Memory B cell (primary cell): Measurements from ENCODE around the gene CDK7.

ENCODE experiments used
- ATAC-seq: fragments of 150-1000 bp; cut with Tn5 transposase; 2 replicates; pipeline ENCODE4 v1.10.0; 2021; ENCODE audit warnings: low read depth, mild to moderate bottlenecking, moderate library complexity
- DNase-seq, 2 donors: peaks; one replicate each; pipeline ENCODE4 v3.0.0; 2022; ENCODE audit warnings: low spot score in 2 of 2
- H3K27ac Mint-ChIP-seq: one replicate; pipeline ENCODE4 v1.8.0; 2022; ENCODE audit warnings: mild to moderate bottlenecking, moderate library complexity, mixed read lengths
- H3K27me3 Mint-ChIP-seq: one replicate; pipeline ENCODE4 v1.8.0; 2022; ENCODE audit warnings: mixed read lengths
- H3K36me3 Mint-ChIP-seq: one replicate; pipeline ENCODE4 v1.8.0; 2022; ENCODE audit warnings: mild to moderate bottlenecking, mixed read lengths
- H3K4me1 Mint-ChIP-seq: one replicate; pipeline ENCODE4 v1.8.0; 2022; ENCODE audit warnings: mixed read lengths
- H3K4me3 Mint-ChIP-seq: one replicate; pipeline ENCODE4 v1.8.0; 2022; ENCODE audit warnings: mild to moderate bottlenecking, moderate library complexity, mixed read lengths
- H3K9me3 Mint-ChIP-seq: one replicate; pipeline ENCODE4 v1.8.0; 2022; ENCODE audit warnings: mixed read lengths

CDK7 gene

GRCh38 chr5:69288069-69288468, 53.4 kb downstream of the CDK7 start:
- no peaks in the 10 kb centered on the region for H3K4me1 Mint-ChIP-seq
- no peak overlapping the region for H3K27ac Mint-ChIP-seq
- no peak overlapping the region for H3K4me3 Mint-ChIP-seq
- H3K27me3 Mint-ChIP-seq, result no peaks in the 10 kb centered on the region
- no peak for DNase-seq
- ATAC-seq, result no peak
- H3K36me3 Mint-ChIP-seq, result peaks cover 9% of the 10 kb centered on the region
- no peaks in the 10 kb centered on the region for H3K9me3 Mint-ChIP-seq

GRCh38 chr5:69288688-69289087, 54.0 kb downstream of the CDK7 start:
- ATAC-seq (no peak), DNase-seq (no peak)
- H3K4me3 Mint-ChIP-seq, result no peak overlapping the region
- H3K4me1 Mint-ChIP-seq, result no peaks in the 10 kb centered on the region
- no peaks in the 10 kb centered on the region for H3K27me3 Mint-ChIP-seq
- peaks cover 9% of the 10 kb centered on the region for H3K36me3 Mint-ChIP-seq
- H3K27ac Mint-ChIP-seq, result no peak overlapping the region
- no peaks in the 10 kb centered on the region for H3K9me3 Mint-ChIP-seq

DNA sequence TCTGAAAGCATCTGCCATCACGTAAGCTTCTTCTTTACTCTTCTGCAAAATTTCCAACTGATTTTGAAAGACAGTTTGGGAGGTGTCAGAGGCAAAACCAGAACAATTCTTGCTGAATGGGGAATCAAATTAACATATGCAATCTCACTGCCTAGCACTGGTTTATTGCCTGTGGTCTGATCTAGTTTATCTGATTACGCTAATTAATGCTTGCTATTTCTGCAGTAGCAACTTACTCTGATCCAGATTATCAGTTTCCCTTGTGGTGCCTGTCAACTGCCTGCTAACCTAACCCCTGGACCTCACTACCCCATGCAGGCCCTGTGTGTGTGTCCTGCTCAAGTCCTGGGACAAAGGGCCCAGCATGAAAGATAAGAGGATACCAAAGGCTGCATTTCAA, 57.6 kb downstream of the CDK7 start:
- H3K27me3 Mint-ChIP-seq, result no peaks in the 10 kb centered on the region

DNA sequence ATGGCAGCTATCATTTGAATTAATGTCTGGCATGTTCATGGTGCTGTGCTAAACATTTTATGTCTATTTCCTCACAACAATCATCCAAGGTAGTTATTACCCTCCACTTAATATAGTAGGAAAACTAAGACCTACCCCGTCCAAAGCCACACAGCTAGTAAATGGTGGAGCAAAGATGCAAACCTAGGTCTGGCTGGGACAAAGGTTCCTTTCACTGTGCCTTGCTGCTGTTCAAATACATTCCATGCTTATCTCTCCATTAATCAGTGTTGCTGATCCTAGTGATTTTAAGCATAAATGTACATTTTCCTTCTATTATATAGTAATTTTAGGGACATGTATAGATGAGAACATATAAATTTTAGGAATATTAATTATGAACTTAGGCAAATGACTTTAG, 59.2 kb downstream of the CDK7 start:
- H3K9me3 Mint-ChIP-seq, result no peaks in the 10 kb centered on the region
- no peak overlapping the region for H3K4me3 Mint-ChIP-seq
- no peaks in the 10 kb centered on the region for H3K27me3 Mint-ChIP-seq
- ATAC-seq, result no peak
- H3K4me1 Mint-ChIP-seq, result no peaks in the 10 kb centered on the region
- no peak overlapping the region for H3K27ac Mint-ChIP-seq
- peaks cover 16% of the 10 kb centered on the region for H3K36me3 Mint-ChIP-seq
- DNase-seq, result no peak

More for the DNA sequence above, 57.6 kb downstream of the CDK7 start:
- ATAC-seq (no peak), DNase-seq (no peak)
- H3K4me1 Mint-ChIP-seq, result no peaks in the 10 kb centered on the region
- H3K36me3 Mint-ChIP-seq, result peaks cover 11% of the 10 kb centered on the region
- H3K27ac Mint-ChIP-seq, result no peak overlapping the region
- no peaks in the 10 kb centered on the region for H3K9me3 Mint-ChIP-seq
- H3K4me3 Mint-ChIP-seq, result no peak overlapping the region

DNA sequence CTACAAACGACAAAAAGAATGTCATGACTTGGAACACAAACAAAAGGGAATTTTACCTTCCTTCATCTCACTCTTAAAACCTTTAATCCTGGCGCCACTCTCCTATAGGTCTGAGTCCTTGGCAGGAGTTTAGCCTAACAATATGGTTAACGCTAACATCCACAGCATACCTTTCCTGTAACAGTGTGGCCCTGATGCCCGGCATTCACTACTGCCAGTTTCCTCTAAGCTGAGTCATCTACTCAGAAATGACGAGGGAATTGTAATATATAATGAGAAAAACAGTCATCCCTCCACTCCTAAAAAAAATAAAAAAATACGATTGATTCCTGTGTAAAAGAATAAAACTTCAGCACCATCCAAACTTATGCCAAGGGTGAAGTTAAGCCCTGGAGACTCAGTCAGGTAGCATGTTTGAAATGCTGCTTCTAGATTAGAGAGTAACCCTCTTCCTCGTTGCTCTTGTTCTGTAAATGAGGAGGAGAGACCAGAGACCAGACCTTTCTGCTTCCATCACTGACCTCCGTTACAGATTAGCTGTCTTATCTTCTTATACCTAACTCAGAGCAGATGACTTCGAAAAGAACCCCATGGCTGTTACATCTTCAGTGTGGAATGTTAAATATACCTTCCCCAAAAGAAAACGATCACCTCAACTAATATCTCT, 60.5 kb downstream of the CDK7 start:
- Mint-ChIP-seq H3K27me3 (no peaks in the 10 kb centered on the region), H3K4me3 (no peak overlapping the region), H3K36me3 (peaks cover 22% of the 10 kb centered on the region), H3K4me1 (no peaks in the 10 kb centered on the region), H3K27ac (no peak overlapping the region), H3K9me3 (no peaks in the 10 kb centered on the region)
- ATAC-seq (no peak), DNase-seq (no peak)

DNA sequence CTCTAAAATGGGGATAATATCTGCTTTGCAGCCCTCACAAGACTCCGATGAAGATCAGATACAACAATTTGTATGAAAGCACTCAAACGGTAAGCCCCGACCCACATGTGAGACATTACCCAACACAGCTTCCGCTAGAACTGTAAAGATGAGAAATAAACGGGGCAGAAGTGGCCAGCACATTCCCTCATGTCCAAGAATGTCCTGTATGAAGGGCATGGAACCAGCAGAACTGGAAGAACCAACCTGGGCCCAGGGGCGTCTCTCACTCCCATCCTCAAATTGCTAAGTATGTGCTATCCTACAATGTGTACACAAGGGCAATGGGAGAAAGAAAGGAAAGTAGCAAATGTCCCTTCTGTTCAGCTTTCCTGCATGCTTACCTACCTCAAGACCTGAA, 64.9 kb downstream of the CDK7 start:
- H3K27ac Mint-ChIP-seq, result no peak overlapping the region
- peaks cover 21% of the 10 kb centered on the region for H3K36me3 Mint-ChIP-seq
- no peak overlapping the region for H3K4me3 Mint-ChIP-seq
- H3K9me3 Mint-ChIP-seq, result no peaks in the 10 kb centered on the region
- no peaks in the 10 kb centered on the region for H3K4me1 Mint-ChIP-seq
- ATAC-seq (no peak), DNase-seq (no peak)
- H3K27me3 Mint-ChIP-seq, result no peaks in the 10 kb centered on the region

GRCh38 chr5:69300537-69301203, 66.0 kb downstream of the CDK7 start:
- Mint-ChIP-seq H3K27ac (peak overlapping the region; percentile 37), H3K9me3 (no peaks in the 10 kb centered on the region), H3K4me1 (no peaks in the 10 kb centered on the region), H3K27me3 (no peaks in the 10 kb centered on the region), H3K4me3 (no peak overlapping the region), H3K36me3 (peaks cover 19% of the 10 kb centered on the region)
- DNase-seq (no peak), ATAC-seq (no peak)

- peaks cover 37% of the 10 kb centered on the region for H3K36me3 Mint-ChIP-seq
- no peak overlapping the region for H3K4me3 Mint-ChIP-seq
- no peak for DNase-seq
- H3K27me3 Mint-ChIP-seq, result no peaks in the 10 kb centered on the region
- no peak for ATAC-seq
- peaks cover 4% of the 10 kb centered on the region for H3K9me3 Mint-ChIP-seq
- no peaks in the 10 kb centered on the region for H3K4me1 Mint-ChIP-seq
- H3K27ac Mint-ChIP-seq, result no peak overlapping the region
Measured at GRCh38 chr5:69305512-69305911, 70.8 kb downstream of the CDK7 start.

- no peak for ATAC-seq
- H3K36me3 Mint-ChIP-seq, result peaks cover 48% of the 10 kb centered on the region
- no peak overlapping the region for H3K27ac Mint-ChIP-seq
Measured at GRCh38 chr5:69308046-69308553, 73.4 kb downstream of the CDK7 start.

GRCh38 chr5:69309380-69309779, 74.7 kb downstream of the CDK7 start:
- no peak for ATAC-seq
- Mint-ChIP-seq H3K9me3 (peaks cover 4% of the 10 kb centered on the region), H3K27me3 (no peaks in the 10 kb centered on the region), H3K27ac (no peak overlapping the region), H3K36me3 (peaks cover 49% of the 10 kb centered on the region), H3K4me3 (no peak overlapping the region), H3K4me1 (no peaks in the 10 kb centered on the region)
- DNase-seq, result no peak

More at GRCh38 chr5:69308046-69308553, 73.4 kb downstream of the CDK7 start:
- no peak for DNase-seq
- Mint-ChIP-seq H3K27me3 (no peaks in the 10 kb centered on the region), H3K9me3 (peaks cover 4% of the 10 kb centered on the region), H3K4me1 (no peaks in the 10 kb centered on the region), H3K4me3 (no peak overlapping the region)

- no peak for DNase-seq
- Mint-ChIP-seq H3K27me3 (no peaks in the 10 kb centered on the region), H3K27ac (peak overlapping the region; percentile 4), H3K4me3 (no peak overlapping the region), H3K4me1 (no peaks in the 10 kb centered on the region), H3K9me3 (peaks cover 7% of the 10 kb centered on the region), H3K36me3 (peaks cover 41% of the 10 kb centered on the region)
- no peak for ATAC-seq
Measured at GRCh38 chr5:69312459-69313160, 77.9 kb downstream of the CDK7 start.

- no peaks in the 10 kb centered on the region for H3K4me1 Mint-ChIP-seq
- ATAC-seq (no peak), DNase-seq (no peak)
- H3K27me3 Mint-ChIP-seq, result no peaks in the 10 kb centered on the region
- H3K27ac Mint-ChIP-seq, result no peak overlapping the region
- peaks cover 36% of the 10 kb centered on the region for H3K36me3 Mint-ChIP-seq
- H3K9me3 Mint-ChIP-seq, result peaks cover 6% of the 10 kb centered on the region
- H3K4me3 Mint-ChIP-seq, result no peak overlapping the region
Measured at GRCh38 chr5:69313428-69313827, 78.7 kb downstream of the CDK7 start.

DNA sequence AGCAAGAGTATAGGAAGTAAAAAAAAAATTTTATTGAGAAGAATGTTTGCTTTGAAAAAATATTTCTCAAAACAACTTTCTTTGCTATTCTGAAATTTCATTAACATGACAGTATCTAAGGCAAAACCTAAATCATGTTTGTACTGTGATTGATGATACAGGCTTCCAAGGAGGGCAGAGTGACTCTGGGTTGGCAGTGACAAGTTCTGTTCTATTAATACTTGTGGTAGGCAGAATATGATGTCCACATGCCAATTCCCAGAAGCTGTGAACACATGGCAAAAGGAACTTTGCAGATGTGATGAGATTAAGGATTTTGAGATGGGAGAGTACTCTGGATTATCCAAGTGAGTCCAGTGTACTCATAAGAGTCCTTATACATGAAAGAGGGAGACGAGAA, 81.3 kb downstream of the CDK7 start:
- peaks cover 22% of the 10 kb centered on the region for H3K36me3 Mint-ChIP-seq
- no peaks in the 10 kb centered on the region for H3K27me3 Mint-ChIP-seq
- H3K4me3 Mint-ChIP-seq, result no peak overlapping the region
- H3K4me1 Mint-ChIP-seq, result no peaks in the 10 kb centered on the region
- H3K9me3 Mint-ChIP-seq, result peaks cover 2% of the 10 kb centered on the region
- ATAC-seq (no peak), DNase-seq (no peak)
- no peak overlapping the region for H3K27ac Mint-ChIP-seq

- peaks cover 17% of the 10 kb centered on the region for H3K36me3 Mint-ChIP-seq
- no peak overlapping the region for H3K27ac Mint-ChIP-seq
- no peak overlapping the region for H3K4me3 Mint-ChIP-seq
Measured at GRCh38 chr5:69317391-69317790, 82.7 kb downstream of the CDK7 start.

More at GRCh38 chr5:69317391-69317790, 82.7 kb downstream of the CDK7 start:
- H3K4me1 Mint-ChIP-seq, result no peaks in the 10 kb centered on the region
- H3K9me3 Mint-ChIP-seq, result peaks cover 2% of the 10 kb centered on the region
- ATAC-seq, result no peak
- no peak for DNase-seq
- H3K27me3 Mint-ChIP-seq, result no peaks in the 10 kb centered on the region
